UCSD-AML1 (cell line): ENCODE data around the gene AANAT.

ENCODE experiments used
- DNase-seq: peaks from one replicate; lab custom pipeline; 2025; ENCODE audit not compliant: unreplicated experiment; lab: John Stamatoyannopoulos, UW

AANAT gene

DNA sequence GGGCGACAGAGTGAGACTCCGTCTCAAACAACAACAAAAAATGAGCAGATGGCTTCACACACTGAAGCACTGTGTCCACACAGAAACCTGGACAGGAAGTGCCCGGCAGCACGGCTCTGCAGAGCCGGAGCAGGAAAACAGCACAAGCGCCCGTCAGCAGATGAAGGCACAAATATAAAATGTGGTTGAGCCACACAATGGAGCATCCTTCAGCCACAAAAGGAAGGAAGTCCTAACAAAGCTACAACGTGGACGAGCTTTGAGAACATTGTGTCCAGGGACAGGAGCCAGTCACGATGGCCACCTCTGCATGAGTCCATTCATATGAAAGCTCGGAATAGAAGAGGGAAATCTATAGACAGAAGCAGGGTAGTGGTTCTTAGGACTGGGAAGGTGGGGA lies 18.2 kb downstream of the AANAT start:
- DNase-seq: peak; percentile 38

DNA sequence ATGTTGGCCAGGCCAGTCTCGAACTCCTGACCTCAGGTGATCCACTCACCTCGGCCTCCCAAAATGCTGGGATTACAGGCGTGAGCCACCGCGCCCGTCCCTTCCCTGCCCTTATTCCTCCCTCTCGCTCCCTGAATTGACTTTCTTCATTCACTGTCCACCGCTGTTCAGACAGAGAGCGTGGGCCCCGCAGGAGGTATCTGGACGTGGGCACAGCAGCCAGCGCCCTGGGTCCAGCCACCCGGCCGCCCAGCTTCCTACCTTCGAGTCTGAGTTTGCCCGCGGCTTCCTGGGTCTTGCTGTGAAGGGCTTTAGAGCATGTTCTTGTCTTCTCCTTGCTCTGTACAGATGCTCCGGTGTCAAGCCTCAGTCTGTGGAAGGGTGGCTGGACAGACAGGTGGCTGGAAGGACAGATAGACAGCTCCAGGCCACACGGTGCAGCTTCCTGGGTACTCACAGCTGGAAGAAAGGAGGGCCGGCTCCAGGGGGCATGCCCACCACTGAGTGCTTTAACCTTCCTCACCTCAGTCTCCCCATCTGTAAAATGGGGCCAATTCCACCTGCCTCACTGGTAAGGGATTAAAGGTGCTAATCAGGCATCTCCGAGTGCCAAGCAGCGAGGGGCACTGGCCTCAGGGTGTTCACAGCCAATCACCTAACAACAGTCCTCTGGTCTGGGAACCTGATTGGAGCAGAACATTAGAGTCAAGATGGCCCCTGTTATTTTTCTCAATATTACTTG lies 20.2 kb downstream of the AANAT start:
- no peak for DNase-seq

DNA sequence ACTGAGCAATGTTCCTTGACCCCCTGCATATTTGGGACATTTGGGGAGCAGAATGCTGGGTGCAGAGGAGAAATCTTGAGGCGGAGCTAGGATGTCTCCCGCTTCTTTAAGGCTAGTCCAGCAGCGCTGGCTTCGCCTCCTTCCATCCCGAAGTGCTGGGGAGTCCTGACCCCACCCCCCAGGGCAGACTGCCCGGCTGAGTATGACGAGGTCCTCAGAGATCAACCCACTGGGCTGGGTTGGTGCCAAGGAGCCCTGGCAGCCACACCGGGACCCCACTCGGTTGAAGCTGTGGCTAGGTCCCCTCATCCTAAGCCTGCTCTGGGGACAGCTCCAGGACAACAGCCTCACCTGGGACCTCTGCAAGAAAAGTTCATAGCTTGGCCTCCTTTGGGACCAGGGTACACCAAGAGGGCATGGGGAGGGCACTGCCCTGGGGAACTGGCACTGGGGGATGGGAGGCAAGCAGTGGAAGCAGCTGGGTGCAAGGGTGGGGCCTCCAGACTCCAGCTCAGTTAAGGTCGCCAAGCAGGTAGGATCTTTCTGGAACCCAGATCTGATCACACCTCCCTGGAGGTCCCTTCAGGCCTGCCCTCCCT lies 22.8 kb downstream of the AANAT start:
- no peak for DNase-seq

DNA sequence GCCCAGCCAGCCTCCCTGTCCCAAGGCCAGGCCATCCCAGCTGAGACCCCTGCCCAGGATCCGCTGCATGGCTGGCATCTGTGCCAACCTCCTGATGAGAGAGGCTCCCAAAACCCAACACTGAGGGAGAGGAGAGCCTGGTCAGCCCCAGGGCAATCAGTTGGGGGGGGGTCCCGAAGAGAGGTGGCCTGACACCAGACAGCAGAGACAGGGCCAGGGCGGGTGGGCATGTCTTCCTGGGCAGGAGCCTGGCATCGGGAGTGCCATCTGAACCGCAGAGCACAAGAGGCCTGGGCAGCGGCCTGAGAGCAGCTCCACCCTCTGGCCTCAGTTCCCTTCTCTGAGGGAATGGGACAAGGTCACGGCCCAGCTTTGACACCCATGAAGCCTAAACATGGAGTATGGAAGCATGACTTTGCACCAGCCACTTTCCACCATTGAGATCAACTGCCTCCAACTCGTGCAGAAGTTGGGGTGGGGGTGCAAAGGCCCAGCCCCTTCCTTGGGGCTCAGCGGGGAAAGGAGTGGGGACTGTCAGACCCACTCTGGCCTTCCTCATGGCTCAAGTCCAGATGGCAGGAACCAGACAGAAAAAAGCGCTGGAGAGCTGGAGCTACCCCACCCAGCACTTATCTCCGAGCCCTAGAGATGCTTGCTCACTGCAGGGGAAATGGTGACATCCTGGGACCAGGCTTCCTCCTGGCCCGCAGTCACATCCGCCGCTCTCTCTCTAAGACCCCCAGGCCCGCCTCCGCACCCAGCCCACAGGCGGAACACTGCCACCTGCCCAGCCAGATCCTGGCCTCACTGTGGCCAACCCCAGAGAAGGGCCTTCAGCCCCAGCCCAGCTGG lies 24.1 kb downstream of the AANAT start:
- peak; percentile 74 for DNase-seq

DNA sequence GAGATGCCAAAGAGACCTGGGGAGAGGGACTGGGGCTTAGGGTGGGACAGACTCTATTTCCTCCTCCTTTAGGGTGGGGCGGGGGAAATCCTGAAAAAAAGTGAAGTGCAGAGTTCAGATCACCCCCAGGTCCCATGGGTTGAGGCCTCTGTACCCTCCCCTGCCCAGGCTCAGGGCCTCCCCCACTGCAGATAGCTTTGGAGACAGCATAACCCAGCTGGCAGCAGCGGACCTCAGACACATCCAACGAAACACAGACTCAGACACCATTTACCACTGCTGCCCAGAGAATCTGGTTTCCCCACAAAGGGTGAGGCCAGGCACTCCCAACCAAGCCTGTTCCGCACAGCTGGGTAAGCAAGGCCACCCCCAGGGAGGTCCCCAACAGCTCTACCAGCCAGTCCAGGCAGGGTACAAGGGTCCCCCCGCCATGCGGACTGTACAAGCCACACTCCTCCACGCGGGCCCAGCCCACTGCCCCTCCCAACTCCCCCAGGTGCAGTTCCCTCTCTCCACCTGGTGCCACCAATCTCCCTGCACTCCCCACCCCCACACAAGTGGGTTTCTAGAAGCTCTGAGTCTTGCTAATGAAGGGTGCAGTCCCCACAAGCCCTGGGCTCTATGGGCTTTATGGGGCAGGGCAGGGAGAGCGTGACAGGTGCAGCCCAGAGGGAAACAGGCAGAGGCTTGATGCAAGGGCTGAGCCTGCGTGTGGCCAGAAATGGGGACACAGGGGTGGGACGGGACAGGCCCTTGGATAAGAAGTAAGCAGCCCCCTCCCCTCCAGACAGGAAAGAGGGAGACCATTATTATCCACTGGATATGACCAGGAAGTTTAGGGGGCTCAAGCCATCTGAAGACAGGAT lies 25.0 kb downstream of the AANAT start:
- peak; percentile 71 for DNase-seq

DNA sequence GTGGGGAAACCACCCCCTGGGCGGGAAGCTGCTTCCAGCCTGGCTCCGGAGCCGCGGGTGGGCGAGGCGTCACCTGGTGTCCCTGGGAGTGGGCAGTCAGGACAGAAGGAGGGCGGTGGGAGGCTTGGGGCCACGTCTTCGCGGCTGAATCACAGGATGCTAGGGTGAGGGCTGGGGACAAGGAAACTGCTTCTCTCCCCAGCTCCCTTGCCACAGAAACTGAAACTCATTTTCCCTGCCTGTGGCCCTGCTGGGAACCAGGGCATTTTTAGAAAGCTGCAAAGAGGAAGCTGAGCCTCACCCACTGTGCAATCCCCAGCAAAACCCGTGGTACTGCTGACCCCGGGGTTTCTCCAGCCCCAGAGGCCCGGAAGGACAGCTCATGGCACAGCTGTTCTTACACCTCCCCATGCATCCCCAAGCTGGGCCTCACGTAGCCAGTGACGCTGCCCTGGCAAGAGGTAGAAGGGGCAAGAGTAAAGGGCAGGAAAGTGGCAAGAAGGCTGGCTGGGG lies 25.6 kb downstream of the AANAT start:
- DNase-seq: peak; percentile 78

- no peak for DNase-seq
Observed at GRCh38 chr17:76493505-76494167, 26.2 kb downstream of the AANAT start.

DNA sequence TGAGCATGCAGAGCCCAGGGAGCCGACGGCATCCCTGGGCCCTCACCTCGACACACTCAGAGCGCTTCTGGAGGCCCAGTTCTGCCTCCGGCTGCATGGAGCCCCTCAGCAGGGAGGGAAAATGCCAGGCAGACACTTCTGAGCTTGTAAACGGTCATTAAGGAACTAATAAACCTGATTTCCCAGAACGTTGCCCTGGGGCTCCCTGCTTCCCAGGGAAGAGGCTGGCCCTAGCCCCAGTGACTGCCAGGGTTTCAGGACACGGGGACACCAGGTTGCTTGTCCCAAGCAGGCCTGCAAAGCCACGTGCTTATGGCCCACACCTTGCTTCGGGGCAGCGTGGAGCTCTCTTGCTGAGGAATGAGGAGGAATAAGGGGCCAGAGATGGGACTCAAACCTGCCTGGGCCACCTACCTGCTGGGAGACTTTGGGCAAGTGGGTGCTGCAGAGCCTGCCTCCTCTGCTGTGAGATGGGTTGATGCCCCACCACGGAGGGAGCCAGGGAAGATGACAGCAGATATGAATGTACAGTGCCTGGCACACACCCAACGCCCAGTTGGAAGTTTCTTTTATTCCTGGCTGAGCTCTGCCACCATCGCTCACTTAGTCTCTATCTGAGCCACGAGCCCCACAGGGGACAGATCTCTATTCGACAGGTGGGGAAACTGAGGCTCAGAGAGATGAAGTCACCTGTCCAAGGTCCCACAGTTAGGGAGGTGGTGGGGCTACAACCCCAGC lies 28.4 kb downstream of the AANAT start:
- DNase-seq: no peak

GRCh38 chr17:76496464-76496863 lies 29.1 kb downstream of the AANAT start:
- no peak for DNase-seq

DNA sequence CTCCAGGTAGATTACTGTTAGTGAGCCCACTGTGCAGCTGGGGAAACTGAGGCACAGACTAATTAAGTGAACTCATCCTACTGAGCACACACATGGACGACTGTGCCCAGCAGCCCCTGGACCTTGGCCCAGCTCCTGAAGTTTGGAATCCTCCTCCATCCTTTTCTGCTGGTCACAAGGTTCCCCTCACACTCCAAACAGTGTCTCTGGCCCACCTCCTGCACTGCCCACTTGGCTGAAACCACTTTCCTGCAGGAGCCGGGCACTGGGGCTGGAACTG lies 30.2 kb downstream of the AANAT start:
- no peak for DNase-seq

GRCh38 chr17:76497979-76498875 lies 30.8 kb downstream of the AANAT start:
- no peak for DNase-seq

GRCh38 chr17:76498876-76499251 lies 31.5 kb downstream of the AANAT start:
- no peak for DNase-seq

- DNase-seq: no peak
Observed at GRCh38 chr17:76499267-76499667, 31.9 kb downstream of the AANAT start.

DNA sequence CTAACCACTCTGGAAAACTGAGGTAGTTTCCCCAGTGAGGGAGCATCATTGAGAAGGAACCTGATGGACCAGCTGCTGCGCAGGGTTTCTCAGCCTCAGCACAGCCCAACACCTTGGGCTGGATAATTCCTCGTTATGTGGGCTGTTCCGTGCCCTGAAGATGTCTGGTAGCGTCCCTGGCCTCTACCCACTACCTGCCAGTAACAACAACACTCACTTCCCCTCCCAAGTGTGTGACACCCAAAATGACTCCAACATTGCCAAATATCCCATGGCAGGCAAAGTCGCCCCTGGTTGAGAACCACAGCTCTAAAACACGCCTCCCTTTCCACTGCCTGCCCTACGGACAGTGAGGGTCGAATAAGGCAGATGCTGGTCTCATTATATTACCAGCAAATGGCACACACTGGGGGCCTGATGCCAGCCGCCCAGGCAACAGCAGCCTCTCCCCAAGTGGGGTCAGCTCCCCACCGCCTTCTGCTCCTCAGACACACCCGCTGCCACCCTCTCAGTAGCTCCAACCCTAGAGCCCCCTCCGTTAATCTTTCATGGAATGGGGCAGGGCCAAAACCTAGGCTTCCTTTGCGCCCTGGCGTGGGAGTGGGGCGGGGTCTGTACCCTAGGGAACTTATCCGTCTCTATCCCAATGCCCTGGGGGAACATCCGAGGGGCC lies 32.8 kb downstream of the AANAT start:
- DNase-seq: no peak

GRCh38 chr17:76500747-76501017 lies 33.3 kb downstream of the AANAT start:
- DNase-seq: no peak

DNA sequence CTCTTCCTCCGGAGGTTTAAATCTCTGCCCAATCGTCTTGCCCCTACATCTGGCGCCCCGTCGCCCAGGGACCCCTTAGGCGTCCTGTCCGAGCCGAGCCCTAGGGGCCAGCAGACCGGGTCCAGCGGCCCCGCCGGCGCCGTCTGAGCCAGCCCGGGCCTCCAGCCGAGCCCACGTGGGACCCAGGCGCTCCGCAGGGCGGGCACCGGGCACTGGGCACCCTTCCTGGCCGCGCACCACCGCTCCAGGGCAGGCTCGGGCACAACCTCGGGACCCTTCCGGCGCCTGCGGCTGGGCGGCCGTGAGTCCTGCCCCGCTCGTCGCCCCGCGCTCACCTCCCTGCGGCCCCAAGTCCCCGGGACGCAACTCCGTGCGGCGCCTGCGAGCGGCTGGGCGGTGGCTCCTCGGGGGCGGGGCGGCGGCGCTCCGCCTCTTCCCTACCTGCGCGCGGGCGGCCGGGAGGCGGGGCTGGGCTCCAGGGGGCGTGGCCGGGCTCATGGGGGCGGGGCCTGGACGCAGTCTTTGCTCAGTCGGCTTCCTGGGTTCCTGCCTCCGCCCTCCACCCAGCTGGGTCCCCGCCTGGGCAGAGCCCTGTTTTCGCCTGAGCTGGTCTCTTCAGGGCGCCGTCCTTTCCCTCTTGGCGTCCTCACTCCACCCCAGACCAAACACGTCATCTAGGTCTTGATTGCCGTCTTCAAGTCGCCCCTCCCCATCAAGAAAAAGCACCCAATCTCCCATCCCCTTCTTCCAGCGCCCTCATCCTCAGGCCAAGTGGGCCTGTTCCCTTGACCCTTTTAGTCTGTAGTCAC lies 33.8 kb downstream of the AANAT start, which contains the start of gene RHBDF2:
Gene RHBDF2 (minus strand): TSS at position 406 of the 809 bp plus-strand sequence. CDS start 19,899 bp downstream, outside the sequence.
- peak; percentile 89 for DNase-seq

- no peak for DNase-seq
Observed at GRCh38 chr17:76501827-76502307, 34.5 kb downstream of the AANAT start.
